Transverse colon (tissue), 4 donors: ENCODE measurements around the gene TP73. TPM values are rescaled to one million over a fixed set of nuclear protein-coding genes. Genes with fewer than 3 reads are reported as not detected.
A peak's percentile ranks its signal among the peaks of the same experiment; 100 is the strongest.

Source experiments
- DNase-seq: peaks from one replicate; pipeline ENCODE4 v3.0.0-alpha.2; 2019
- H3K27ac ChIP-seq, 4 donors: fragments of 200-600 bp; sonication (generic); 2 replicates each; pipeline ENCODE4 v1.5.1; 2016 to 2018; ENCODE audit warnings: inconsistent platforms in 4 of 4
- H3K27me3 ChIP-seq: fragments of 200-600 bp; sonication (generic); 2 replicates; pipeline ENCODE4 v1.5.1; 2017; ENCODE audit warnings: inconsistent platforms
- H3K36me3 ChIP-seq, 4 donors: fragments of 200-600 bp; sonication (generic); 2 replicates each; pipeline ENCODE4 v1.5.1; 2017 to 2019; ENCODE audit warnings: inconsistent platforms in 4 of 4
- H3K4me1 ChIP-seq, 4 donors: fragments of 200-600 bp; sonication (generic); 2 replicates each; pipeline ENCODE4 v1.5.1; 2017 to 2020; ENCODE audit warnings: inconsistent platforms in 4 of 4
- H3K4me3 ChIP-seq, 4 donors: fragments of 200-600 bp; sonication (generic); 1 replicate in 1 of 4; 2 replicates in 3 of 4; pipeline versions ENCODE4 v1.5.1 to v1.6.1; 2017 to 2019; ENCODE audit warnings: inconsistent platforms in 4 of 4
- H3K9me3 ChIP-seq, 2 donors: fragments of 200-600 bp; sonication (generic); 2 replicates each; pipeline ENCODE4 v1.5.1; 2017 to 2019; ENCODE audit warnings: inconsistent platforms in 2 of 2
- CTCF ChIP-seq, 5 experiments: fragments of 200-600 bp in 3 of 5; fragments of 450-650 bp in 2 of 5; sonication (generic) in 3 of 5; IDR thresholded peaks; 1 replicate in 2 of 5; 2 replicates in 3 of 5; pipeline ENCODE4 v1.5.1; 2016 to 2017; ENCODE audit warnings: antibody characterized with exemption in 5 of 5, inconsistent platforms in 3 of 5, mild to moderate bottlenecking in 2 of 5, moderate library complexity in 1 of 5
- EP300 ChIP-seq: sonication (generic); formaldehyde crosslinking; IDR thresholded peaks from one replicate; pipeline ENCODE4 v1.6.1; 2017; ENCODE audit warnings: antibody characterized with exemption, low read depth
- POLR2A ChIP-seq: fragments of 450-650 bp; IDR thresholded peaks from one replicate; pipeline ENCODE4 v1.6.1; 2016; ENCODE audit warnings: antibody characterized with exemption, mild to moderate bottlenecking, moderate library complexity
- POLR2AphosphoS5 ChIP-seq, 3 donors: sonication (generic); formaldehyde crosslinking; IDR thresholded peaks; one replicate each; pipeline ENCODE4 v1.6.1; 2016; ENCODE audit warnings: antibody characterized with exemption in 3 of 3
- WGBS, 2 donors: methylation state at CpG; one replicate each; pipeline ENCODE4 v1.1.5; 2018; ENCODE audit warnings: low coverage in 1 of 2; 5-methylcytosine and 5-hydroxymethylcytosine counted together
- in situ Hi-C, 4 donors: fragments of 200-750 bp; cut with MboI; loops; one replicate each; pipeline versions ENCODE4 v1.15.0 to v1.15.1; 2017; ENCODE audit warnings: low sequenced_read_pairs in 3 of 4, low pct_ligation_motif_present in 1 of 4, low pct_unique_long_range_greater_than_20kb in 1 of 4
- intact Hi-C: fragments of 100-400 bp; cut with DNase I; formaldehyde crosslinking; loops from one replicate; pipeline ENCODE4 v1.15.1; 2023; ENCODE audit warnings: low total_unique reads
- total RNA-seq, 4 donors: library from RNA; depleted of rRNA; stranded (reverse); fragments of >200 nt; gene quantifications; one replicate each; pipeline ENCODE4 v1.1.0, GENCODE V29; 2016

TP73 gene
- total RNA-seq, 4 donors from 2014 or later: 0.20 to 0.32 TPM; not detected in 2

GRCh38 chr1:3611170-3612019 is 40.9 kb upstream of the TP73 start, which contains the start of gene MEGF6:
TSS of gene MEGF6 (minus strand) at chr1:3611508. CDS start at chr1:3611268, 240 bp downstream.
- intact Hi-C loops: no loop called here
- peaks cover 11 to 19% (median 15%) of the 10 kb centered on the region in 4 donors for H3K4me1 ChIP-seq
- in situ Hi-C loops: no loop called here
- TF ChIP-seq POLR2AphosphoS5 (IDR thresholded peaks at IDR 0.05): no peak
- TF ChIP-seq EP300: no peak
- no peak for TF ChIP-seq POLR2A
- TF ChIP-seq CTCF (IDR thresholded peaks at IDR 0.05): no peak
- H3K9me3 ChIP-seq: no peaks in the 10 kb centered on the region
- H3K27ac ChIP-seq: no peak within 1 kb of the TSS
- WGBS, 2 donors: 1% methylated on average over 49 of the region's 87 CpGs; no CpG with 5 or more reads in 1 of the 2 donors
- peaks cover 51% of the 10 kb centered on the region for H3K27me3 ChIP-seq
- H3K36me3 ChIP-seq: no peaks in the 10 kb centered on the region
- DNase-seq: peak; percentile 66
- H3K4me3 ChIP-seq: peak within 1 kb of the TSS in 3 of 4 donors; percentile 25 to 44 (median 40)

DNA sequence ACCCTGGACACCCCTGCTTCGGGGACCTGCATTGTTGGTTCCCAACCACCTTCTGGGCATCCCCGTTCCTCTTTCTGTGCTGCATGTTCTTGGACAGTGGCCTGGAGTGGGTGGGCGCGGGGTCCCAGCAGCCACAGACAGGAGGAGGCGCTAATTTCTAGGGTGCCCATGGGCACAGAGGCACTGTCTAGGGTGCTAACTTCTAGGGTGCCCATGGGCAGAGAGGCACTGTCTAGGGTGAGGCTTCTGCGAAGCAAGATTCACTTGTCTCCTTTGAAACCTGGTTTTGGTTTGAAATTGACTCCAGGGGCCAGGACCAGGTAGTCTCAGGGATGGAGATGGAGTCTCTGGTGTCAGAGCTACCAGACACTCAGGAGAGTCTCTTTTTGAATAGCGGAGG is 40.2 kb upstream of the TP73 start:
- WGBS, 2 donors: 75% methylated on average over 6 of the region's 7 CpGs; no CpG with 5 or more reads in 1 of the 2 donors
- in situ Hi-C loops (no loop called here), intact Hi-C loops (no loop called here)
- DNase-seq: no peak
- Histone ChIP-seq H3K9me3 (no peaks in the 10 kb centered on the region), H3K4me3 (peak overlapping the region in 1 of 4 donors; percentile 40), H3K27me3 (peaks cover 51% of the 10 kb centered on the region), H3K27ac (no peak overlapping the region), H3K4me1 (peaks cover 11 to 19% (median 15%) of the 10 kb centered on the region in 4 donors), H3K36me3 (no peaks in the 10 kb centered on the region)
- TF ChIP-seq EP300 (no peak), POLR2A (no peak), CTCF (IDR thresholded peaks at IDR 0.05) (no peak), POLR2AphosphoS5 (IDR thresholded peaks at IDR 0.05) (no peak)

DNA sequence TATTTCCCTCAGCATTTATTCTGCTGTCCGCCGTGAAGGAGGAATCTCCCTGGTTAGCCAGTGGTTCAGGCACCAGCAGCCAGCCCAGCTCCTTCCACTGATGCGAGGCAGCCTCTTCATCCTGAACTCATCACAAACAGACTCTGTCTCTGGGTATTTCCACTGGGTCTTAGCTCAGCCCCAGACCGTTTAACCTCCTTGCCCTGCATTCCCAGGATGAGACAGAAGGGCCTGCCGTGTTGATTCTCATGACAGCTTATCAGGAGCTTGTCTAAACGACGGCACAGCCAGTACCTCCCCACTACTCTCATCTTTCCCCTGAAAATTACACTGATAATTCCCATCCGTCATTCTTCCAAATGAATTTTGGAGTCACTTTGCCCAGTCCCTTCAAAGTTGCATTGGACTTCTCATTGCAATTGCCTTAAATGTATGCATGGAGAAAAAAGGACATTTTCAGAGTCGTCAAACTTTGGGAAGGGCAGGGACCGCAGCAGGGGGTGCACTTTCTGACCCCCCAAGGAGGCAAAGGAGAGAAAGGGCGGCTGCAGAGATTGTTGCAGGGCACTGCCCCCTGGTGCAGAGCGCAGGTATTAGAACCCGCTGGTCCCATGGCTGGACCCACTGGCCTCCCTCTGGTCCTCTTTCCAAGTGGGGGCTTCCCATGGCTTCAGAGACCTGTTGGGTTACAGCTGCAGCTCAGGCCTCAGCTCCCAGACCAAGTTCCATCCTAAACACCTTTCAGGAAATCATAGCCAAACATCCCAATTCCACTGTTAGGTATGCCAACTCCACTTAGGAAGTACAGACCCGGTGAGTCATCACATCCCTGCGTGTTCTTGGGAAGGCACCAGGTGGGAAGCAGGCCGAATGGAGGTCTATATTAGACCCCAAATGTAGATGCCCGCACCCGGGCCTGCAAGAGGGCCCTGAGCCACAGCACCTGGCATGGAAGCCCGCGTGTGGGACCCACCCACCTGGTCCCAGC is 37.3 kb upstream of the TP73 start:
- in situ Hi-C loops (no loop called here), intact Hi-C loops (loop anchor here (5.0 kb wide), 1 partner anchor 123 kb away; no protein-coding TSS in a partner anchor)
- no peak for DNase-seq
- Histone ChIP-seq H3K36me3 (no peaks in the 10 kb centered on the region), H3K27me3 (peaks cover 35% of the 10 kb centered on the region), H3K4me3 (no peak overlapping the region), H3K27ac (no peak overlapping the region), H3K9me3 (no peaks in the 10 kb centered on the region), H3K4me1 (peaks cover 11 to 23% (median 16%) of the 10 kb centered on the region in 4 donors)
- no peak for TF ChIP-seq POLR2A
- peak; percentile 35 to 54 (median 44) for TF ChIP-seq CTCF (IDR thresholded peaks at IDR 0.05)
- WGBS, 2 donors: 47 to 50% methylated on average over 7 to 20 of the region's 20 CpGs

DNA sequence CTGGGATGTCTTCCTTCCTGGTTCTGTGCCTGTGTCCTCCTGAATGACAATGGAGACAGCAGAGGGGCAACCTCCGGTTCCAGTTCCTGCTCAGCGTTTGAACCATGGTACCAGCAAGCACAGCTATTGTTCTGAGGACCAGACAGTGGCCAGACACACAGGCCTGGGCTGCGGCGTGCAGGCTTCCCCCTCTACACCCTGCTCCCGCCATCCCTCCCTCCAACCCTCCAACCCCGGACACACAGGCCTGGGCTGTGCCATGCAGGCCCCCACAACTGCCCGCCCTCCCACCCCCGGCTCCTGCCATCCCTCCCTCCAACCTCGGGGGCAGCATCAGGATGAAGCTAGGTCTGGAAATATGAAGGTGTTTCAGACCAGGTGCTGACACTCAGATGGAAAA is 35.5 kb upstream of the TP73 start:
- TF ChIP-seq CTCF (IDR thresholded peaks at IDR 0.05) (no peak), EP300 (no peak), POLR2AphosphoS5 (IDR thresholded peaks at IDR 0.05) (no peak), POLR2A (no peak)
- peaks cover 0 to 9% (median 2%) of the 10 kb centered on the region in 4 donors for H3K4me1 ChIP-seq
- intact Hi-C loops: loop anchor here (5.0 kb wide), 1 partner anchor 125 kb away; no protein-coding TSS in a partner anchor
- H3K4me3 ChIP-seq: no peak overlapping the region
- H3K36me3 ChIP-seq: no peaks in the 10 kb centered on the region
- 75% methylated on average over 9 of the region's 9 CpGs; no CpG with 5 or more reads in 1 of the 2 donors for WGBS, 2 donors
- H3K27ac ChIP-seq: no peak overlapping the region
- in situ Hi-C loops: no loop called here
- H3K9me3 ChIP-seq: no peaks in the 10 kb centered on the region
- no peak for DNase-seq
- peaks cover 17% of the 10 kb centered on the region for H3K27me3 ChIP-seq
